HCT116 (cell line): ENCODE measurements around the gene FAM13A. TPM values are rescaled to one million over a fixed set of nuclear protein-coding genes. Genes with fewer than 3 reads are reported as not detected.

Experiments used
- ATAC-seq: fragments of 200-7000 bp; cut with Tn5 transposase; 2 replicates; pipeline ENCODE4 v1.9.1; 2020; ENCODE audit warnings: mild to moderate bottlenecking, moderate library complexity
- BruUV-seq: library from RNA; stranded (reverse); fragments of 400-500 nt; replicated peaks from 2 replicates; lab custom pipeline; 2021; lab: Mats Ljungman, UMichigan
- CTCF ChIA-PET: fragments of 300-600 bp; sonication (Branson Sonifier 250); formaldehyde crosslinking; loops from one replicate; lab custom pipeline; 2021; ENCODE audit warnings: antibody characterized with exemption; lab: Charles Lee
- POLR2A ChIA-PET: fragments of 300-600, 350-600 bp; sonication (Branson Sonifier 250); formaldehyde crosslinking; loops from one replicate; lab custom pipeline; 2021; ENCODE audit warnings: antibody characterized with exemption; lab: Charles Lee
- RAD21 ChIA-PET, 2 experiments: fragments of 300-600 bp; sonication (Branson Sonifier 250); formaldehyde crosslinking; loops; one replicate each; lab custom pipeline; 2023; ENCODE audit warnings: low total read pairs in 2 of 2; ENCODE audit not compliant: uncharacterized antibody in 2 of 2, unreplicated experiment in 2 of 2, low non-redundant PET in 1 of 2; lab: Charles Lee
- DNase-seq: peaks from one replicate; pipeline ENCODE4 v3.0.0-alpha.2; 2010; ENCODE audit warnings: low read depth, low spot score
- H2AFZ ChIP-seq: fragments of 200-600 bp; shearing (Covaris generic), sonication (generic); 2 replicates; pipeline ENCODE4 v1.6.1; 2017; ENCODE audit warnings: low read depth, mixed run types, mixed read lengths, antibody characterized with exemption, low read length; ENCODE audit not compliant: poor library complexity, severe bottlenecking
- H3K27ac ChIP-seq: 2 replicates; pipeline ENCODE4 v1.5.1; 2012; ENCODE audit warnings: low read depth, low read length
- H3K27me3 ChIP-seq: fragments of 200-600 bp; sonication (generic); 2 replicates; pipeline ENCODE4 v1.6.1; 2016; ENCODE audit warnings: mixed run types, low read length, mixed read lengths; ENCODE audit not compliant: insufficient read depth
- H3K36me3 ChIP-seq, 2 experiments: fragments of 200-500 bp in 1 of 2; fragments of 200-600 bp in 1 of 2; sonication (Bioruptor generic) in 1 of 2; sonication (generic) in 1 of 2; 2 replicates each; pipeline versions ENCODE4 v1.5.1 to v1.6.1; 2014 to 2016; ENCODE audit warnings: low read length in 2 of 2, inconsistent platforms in 1 of 2, mixed read lengths in 1 of 2, mixed run types in 1 of 2; ENCODE audit not compliant: insufficient read depth in 2 of 2, control insufficient read depth in 1 of 2
- H3K4me1 ChIP-seq, 2 experiments: fragments of 200-600 bp in 1 of 2; sonication (generic) in 1 of 2; 2 replicates each; pipeline versions ENCODE4 v1.5.1 to v1.6.1; 2012 to 2017; ENCODE audit warnings: low read length in 2 of 2, inconsistent platforms in 1 of 2, mild to moderate bottlenecking in 1 of 2, mixed read lengths in 1 of 2, mixed run types in 1 of 2, moderate library complexity in 1 of 2; ENCODE audit not compliant: insufficient read depth in 2 of 2, control insufficient read depth in 1 of 2
- H3K4me2 ChIP-seq: fragments of 200-600 bp; sonication (generic); 2 replicates; pipeline ENCODE4 v1.6.1; 2017; ENCODE audit warnings: mixed run types, low read length, mixed read lengths
- H3K4me3 ChIP-seq, 2 experiments: fragments of 200-600 bp in 1 of 2; sonication (generic) in 1 of 2; replicated peaks in 1 of 2; 2 replicates each; pipeline ENCODE4 v1.5.1; 2011 to 2016; ENCODE audit warnings: low read length in 2 of 2, control low read depth in 1 of 2, low read depth in 1 of 2, mild to moderate bottlenecking in 1 of 2, mixed read lengths in 1 of 2, mixed run types in 1 of 2
- H3K79me2 ChIP-seq: fragments of 200-600 bp; sonication (generic); 2 replicates; pipeline ENCODE4 v1.6.1; 2017; ENCODE audit warnings: mild to moderate bottlenecking, mixed run types, low read length, moderate library complexity, mixed read lengths; ENCODE audit not compliant: insufficient read depth
- H3K9ac ChIP-seq: fragments of 200-600 bp; sonication (generic); 2 replicates; pipeline ENCODE4 v1.6.1; 2016; ENCODE audit warnings: low read length, mixed read lengths
- H3K9me2 ChIP-seq: fragments of 200-600 bp; sonication (generic), shearing (Covaris generic); 2 replicates; pipeline ENCODE4 v1.6.1; 2017; ENCODE audit warnings: mixed run types, mild to moderate bottlenecking, moderate library complexity; ENCODE audit not compliant: insufficient read depth
- H3K9me3 ChIP-seq, 2 experiments: fragments of 200-500 bp in 1 of 2; fragments of 200-600 bp in 1 of 2; sonication (Bioruptor generic) in 1 of 2; sonication (generic) in 1 of 2; 2 replicates each; pipeline ENCODE4 v1.6.1; 2014 to 2017; ENCODE audit warnings: low read length in 2 of 2, mixed read lengths in 2 of 2, inconsistent platforms in 1 of 2, low read depth in 1 of 2, mild to moderate bottlenecking in 1 of 2, mixed run types in 1 of 2, moderate library complexity in 1 of 2; ENCODE audit not compliant: control insufficient read depth in 1 of 2, insufficient read depth in 1 of 2
- H4K20me1 ChIP-seq: fragments of 200-600 bp; sonication (generic), shearing (Covaris generic); 2 replicates; pipeline ENCODE4 v1.6.1; 2017; ENCODE audit warnings: mixed run types, mild to moderate bottlenecking, moderate library complexity; ENCODE audit not compliant: insufficient read depth
- ATF3 ChIP-seq: IDR thresholded peaks from 2 replicates; pipeline ENCODE4 v1.6.1; 2012
- CEBPB ChIP-seq: IDR thresholded peaks from 2 replicates; pipeline ENCODE4 v1.6.1; 2012; ENCODE audit warnings: low read depth
- EZH2 ChIP-seq: fragments of 200-600 bp; sonication (generic); IDR thresholded peaks from 2 replicates; pipeline ENCODE4 v1.6.1; 2017; ENCODE audit warnings: antibody characterized with exemption, mixed run types
- EZH2phosphoT487 ChIP-seq: fragments of 200-600 bp; IDR thresholded peaks from 2 replicates; pipeline ENCODE4 v1.6.1; 2018; ENCODE audit warnings: antibody characterized with exemption, borderline replicate concordance
- FOSL1 ChIP-seq: IDR thresholded peaks from 2 replicates; pipeline ENCODE4 v1.6.1; 2012; ENCODE audit warnings: low read depth
- MAX ChIP-seq: IDR thresholded peaks from 2 replicates; pipeline ENCODE4 v1.6.1; 2012
- POLR2A ChIP-seq: IDR thresholded peaks from 2 replicates; pipeline ENCODE4 v1.7.0; 2011; ENCODE audit warnings: borderline replicate concordance; ENCODE audit not compliant: insufficient read depth, insufficient read length; ENCODE audit errors: extremely low read depth
- POLR2AphosphoS5 ChIP-seq: IDR thresholded peaks from 2 replicates; pipeline ENCODE4 v1.6.1; 2011; ENCODE audit warnings: mild to moderate bottlenecking, low read depth, low read length, moderate library complexity
- ZNF274 ChIP-seq: fragments of 200-500 bp; sonication (Bioruptor generic); IDR thresholded peaks from 2 replicates; pipeline ENCODE4 v1.6.1; 2014; ENCODE audit warnings: mild to moderate bottlenecking, low read depth, low read length, inconsistent platforms
- intact Hi-C: fragments of 100-400 bp; cut with micrococcal nuclease; formaldehyde crosslinking; loops from 2 replicates; pipeline ENCODE4 v1.10.0; 2022
- total RNA-seq: library from RNA; stranded (reverse); gene quantifications from one replicate; pipeline ENCODE4 v1.2.1, GENCODE V29; 2021; ENCODE audit not compliant: unreplicated experiment

The FAM13A gene
- total RNA-seq, 1 experiment from 2014 or later: 17.2 TPM

GRCh38 chr4:88967883-88968331, 89.1 kb downstream of the FAM13A start:
- intact Hi-C loops: no loop called here
- DNase-seq (no peak), ATAC-seq (no peak)
- no peaks in the 10 kb centered on the region for H3K9me2 ChIP-seq
- H3K9ac ChIP-seq: no peak overlapping the region
- no peaks in the 10 kb centered on the region for H3K79me2 ChIP-seq
- no peaks in the 10 kb centered on the region for H3K36me3 ChIP-seq
- no peaks in the 10 kb centered on the region for H3K9me3 ChIP-seq
- peaks cover 0 to 16% of the 10 kb centered on the region in 2 experiments; a peak in 2 of 4 replicates for H3K4me1 ChIP-seq
- H3K27ac ChIP-seq: no peak overlapping the region
- H4K20me1 ChIP-seq: no peaks in the 10 kb centered on the region
- RAD21 ChIA-PET: no interaction called here
- H3K4me2 ChIP-seq: no peak overlapping the region
- no peaks in the 10 kb centered on the region for H3K27me3 ChIP-seq
- H2AFZ ChIP-seq: no peak overlapping the region
- CTCF ChIA-PET: no interaction called here
- H3K4me3 ChIP-seq: no peak overlapping the region
- TF ChIP-seq MAX (no peak), FOSL1 (no peak), ATF3 (no peak), EZH2 (no peak), CEBPB (no peak), POLR2A (no peak), ZNF274 (no peak), EZH2phosphoT487 (no peak), POLR2AphosphoS5 (no peak)
- no TSS peak for BruUV-seq
- POLR2A ChIA-PET: no interaction called here

GRCh38 chr4:88965053-88965452, 91.9 kb downstream of the FAM13A start:
- no peak overlapping the region for H3K4me3 ChIP-seq
- H3K9ac ChIP-seq: no peak overlapping the region
- no peaks in the 10 kb centered on the region for H3K79me2 ChIP-seq
- no peaks in the 10 kb centered on the region for H3K36me3 ChIP-seq
- no peaks in the 10 kb centered on the region for H3K9me3 ChIP-seq
- ATAC-seq (no peak), DNase-seq (no peak)
- H3K4me1 ChIP-seq: peaks cover 0 to 16% of the 10 kb centered on the region in 2 experiments; a peak in 2 of 4 replicates
- no TSS peak for BruUV-seq
- TF ChIP-seq POLR2AphosphoS5 (no peak), EZH2phosphoT487 (no peak), CEBPB (no peak)
- H2AFZ ChIP-seq: no peak overlapping the region
- POLR2A ChIA-PET: no interaction called here
- H4K20me1 ChIP-seq: no peaks in the 10 kb centered on the region
- H3K27ac ChIP-seq: no peak overlapping the region
- no peaks in the 10 kb centered on the region for H3K9me2 ChIP-seq
- CTCF ChIA-PET: no interaction called here
- no peak overlapping the region for H3K4me2 ChIP-seq
- H3K27me3 ChIP-seq: no peaks in the 10 kb centered on the region
- RAD21 ChIA-PET: no interaction called here
- intact Hi-C loops: no loop called here
